Effector memory CD4-positive, alpha-beta T cell (primary cell): Measurements from ENCODE around the gene ELAVL4.

Source experiments
- DNase-seq, 3 donors: peaks; one replicate each; pipeline ENCODE4 v3.0.0-alpha.2; 2020
- H3K27ac ChIP-seq: 2 replicates; pipeline ENCODE4 v1.7.0; 2013; ENCODE audit warnings: mild to moderate bottlenecking, low read length, moderate library complexity; ENCODE audit not compliant: insufficient read depth, poor library complexity, severe bottlenecking
- H3K27me3 ChIP-seq: replicated peaks from 2 replicates; pipeline ENCODE4 v1.7.0; 2013; ENCODE audit warnings: mild to moderate bottlenecking, low read length; ENCODE audit not compliant: insufficient read depth, control insufficient read depth, poor library complexity, severe bottlenecking
- H3K36me3 ChIP-seq: 2 replicates; pipeline ENCODE4 v1.7.0; 2013; ENCODE audit warnings: mild to moderate bottlenecking, low read length, moderate library complexity; ENCODE audit not compliant: control insufficient read depth, insufficient read depth
- H3K4me1 ChIP-seq: 2 replicates; pipeline ENCODE4 v1.7.0; 2013; ENCODE audit warnings: low read length, mild to moderate bottlenecking; ENCODE audit not compliant: control insufficient read depth, insufficient read depth, poor library complexity, severe bottlenecking
- H3K4me3 ChIP-seq: 2 replicates; pipeline ENCODE4 v1.7.0; 2013; ENCODE audit warnings: low read length, low read depth, mild to moderate bottlenecking; ENCODE audit not compliant: insufficient read depth, poor library complexity, severe bottlenecking
- H3K9me3 ChIP-seq: 2 replicates; pipeline ENCODE4 v1.7.0; 2013; ENCODE audit warnings: mild to moderate bottlenecking, low read length, moderate library complexity; ENCODE audit not compliant: control insufficient read depth
- total RNA-seq, 3 donors: gene quantifications; one replicate each; lab custom pipeline; 2026; lab: John Stamatoyannopoulos, UW

The ELAVL4 gene
- total RNA-seq: 0 reads per million in 3 donors

GRCh38 chr1:50108497-50109059 is at the start of gene ELAVL4:
Gene ELAVL4 (plus strand): TSS chr1:50108920. CDS start chr1:50109190, 270 bp downstream.
- no peak for DNase-seq

GRCh38 chr1:50060279-50060678 is 48.4 kb upstream of the ELAVL4 start:
- H3K4me3 ChIP-seq: no peak overlapping the region
- H3K36me3 ChIP-seq: no peaks in the 10 kb centered on the region
- DNase-seq: no peak
- no peak overlapping the region for H3K27ac ChIP-seq
- H3K9me3 ChIP-seq: no peaks in the 10 kb centered on the region
- no peaks in the 10 kb centered on the region for H3K27me3 ChIP-seq
- no peaks in the 10 kb centered on the region for H3K4me1 ChIP-seq

More at GRCh38 chr1:50108497-50109059, at the start of gene ELAVL4:
- Histone ChIP-seq H3K27ac (no peak within 1 kb of the TSS), H3K4me3 (no peak within 1 kb of the TSS), H3K4me1 (no peaks in the 10 kb centered on the region), H3K9me3 (no peaks in the 10 kb centered on the region), H3K36me3 (no peaks in the 10 kb centered on the region), H3K27me3 (no peaks in the 10 kb centered on the region)

- H3K36me3 ChIP-seq: no peaks in the 10 kb centered on the region
- no peaks in the 10 kb centered on the region for H3K4me1 ChIP-seq
- H3K4me3 ChIP-seq: no peak overlapping the region
- no peak for DNase-seq
- H3K27me3 ChIP-seq: no peaks in the 10 kb centered on the region
- H3K27ac ChIP-seq: no peak overlapping the region
- no peaks in the 10 kb centered on the region for H3K9me3 ChIP-seq
Measured at GRCh38 chr1:50066806-50067205, 41.9 kb upstream of the ELAVL4 start.

- no peak overlapping the region for H3K27ac ChIP-seq
- no peaks in the 10 kb centered on the region for H3K9me3 ChIP-seq
- no peak for DNase-seq
- no peak overlapping the region for H3K4me3 ChIP-seq
- no peaks in the 10 kb centered on the region for H3K36me3 ChIP-seq
- no peaks in the 10 kb centered on the region for H3K4me1 ChIP-seq
- H3K27me3 ChIP-seq: no peaks in the 10 kb centered on the region
Measured at GRCh38 chr1:50074931-50075330, 33.8 kb upstream of the ELAVL4 start.

GRCh38 chr1:50077273-50077672 is 31.4 kb upstream of the ELAVL4 start:
- Histone ChIP-seq H3K4me1 (no peaks in the 10 kb centered on the region), H3K27ac (no peak overlapping the region), H3K27me3 (no peaks in the 10 kb centered on the region), H3K36me3 (no peaks in the 10 kb centered on the region), H3K4me3 (no peak overlapping the region), H3K9me3 (no peaks in the 10 kb centered on the region)
- DNase-seq: no peak

GRCh38 chr1:50080904-50081586 is 27.7 kb upstream of the ELAVL4 start:
- Histone ChIP-seq H3K27ac (no peak overlapping the region), H3K9me3 (no peaks in the 10 kb centered on the region), H3K27me3 (no peaks in the 10 kb centered on the region), H3K4me1 (no peaks in the 10 kb centered on the region), H3K36me3 (no peaks in the 10 kb centered on the region), H3K4me3 (no peak overlapping the region)
- no peak for DNase-seq

GRCh38 chr1:50084389-50084788 is 24.3 kb upstream of the ELAVL4 start:
- DNase-seq: no peak
- no peaks in the 10 kb centered on the region for H3K9me3 ChIP-seq
- no peaks in the 10 kb centered on the region for H3K27me3 ChIP-seq
- H3K4me3 ChIP-seq: no peak overlapping the region
- H3K27ac ChIP-seq: no peak overlapping the region
- no peaks in the 10 kb centered on the region for H3K4me1 ChIP-seq
- H3K36me3 ChIP-seq: no peaks in the 10 kb centered on the region

GRCh38 chr1:50091068-50091467 is 17.7 kb upstream of the ELAVL4 start:
- no peak overlapping the region for H3K4me3 ChIP-seq

GRCh38 chr1:50095716-50096115 is 13.0 kb upstream of the ELAVL4 start:
- H3K9me3 ChIP-seq: no peaks in the 10 kb centered on the region
- H3K27ac ChIP-seq: no peak overlapping the region
- H3K4me3 ChIP-seq: no peak overlapping the region
- no peaks in the 10 kb centered on the region for H3K27me3 ChIP-seq
- no peak for DNase-seq
- H3K4me1 ChIP-seq: no peaks in the 10 kb centered on the region
- no peaks in the 10 kb centered on the region for H3K36me3 ChIP-seq

More at GRCh38 chr1:50091068-50091467, 17.7 kb upstream of the ELAVL4 start:
- Histone ChIP-seq H3K4me1 (no peaks in the 10 kb centered on the region), H3K9me3 (no peaks in the 10 kb centered on the region), H3K36me3 (no peaks in the 10 kb centered on the region), H3K27ac (no peak overlapping the region), H3K27me3 (no peaks in the 10 kb centered on the region)
- no peak for DNase-seq

- Histone ChIP-seq H3K4me1 (no peaks in the 10 kb centered on the region), H3K4me3 (no peak overlapping the region), H3K27ac (no peak overlapping the region), H3K36me3 (no peaks in the 10 kb centered on the region), H3K27me3 (no peaks in the 10 kb centered on the region), H3K9me3 (no peaks in the 10 kb centered on the region)
- DNase-seq: no peak
Measured at GRCh38 chr1:50097021-50097679, 11.6 kb upstream of the ELAVL4 start.
